NCI-H748 (cell line): ENCODE measurements around the gene NAALADL1.

Source experiments
- DNase-seq: peaks from one replicate; lab custom pipeline; 2025; ENCODE audit not compliant: unreplicated experiment; lab: John Stamatoyannopoulos, UW

Gene NAALADL1

GRCh38 chr11:65083134-65083833 lies 24.9 kb upstream of the NAALADL1 start:
- DNase-seq: no peak

DNA sequence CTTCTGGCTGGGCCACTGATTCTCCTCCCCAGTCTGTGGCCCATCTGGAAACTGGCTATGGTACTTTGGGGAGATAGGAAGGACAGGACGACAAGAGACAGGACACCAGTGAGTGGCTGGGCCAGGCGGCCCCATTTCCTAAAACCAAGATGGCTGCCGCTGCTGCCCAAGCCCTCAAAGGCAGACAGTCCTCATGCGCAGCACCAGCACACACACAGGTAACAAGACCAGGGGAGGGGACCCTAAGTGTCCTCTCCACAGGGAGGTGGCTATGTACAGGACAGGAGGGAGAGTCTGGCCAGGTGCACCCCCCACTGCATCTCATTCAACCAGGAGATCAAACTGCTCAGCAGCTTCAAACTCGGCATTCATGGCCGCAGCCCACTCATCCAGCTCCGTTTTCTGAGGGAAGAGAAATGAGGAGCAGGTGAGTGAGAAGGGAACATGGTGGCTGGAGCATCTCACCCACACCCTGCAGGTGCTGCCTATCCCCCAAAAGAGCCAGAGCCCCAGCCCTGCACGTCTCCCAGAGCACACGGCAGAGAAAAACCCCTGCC lies 20.5 kb upstream of the NAALADL1 start:
- no peak for DNase-seq

- peak; percentile 36 for DNase-seq
Measured at GRCh38 chr11:65078151-65078550, 19.8 kb upstream of the NAALADL1 start.

GRCh38 chr11:65077451-65077850 lies 19.1 kb upstream of the NAALADL1 start:
- no peak for DNase-seq

DNA sequence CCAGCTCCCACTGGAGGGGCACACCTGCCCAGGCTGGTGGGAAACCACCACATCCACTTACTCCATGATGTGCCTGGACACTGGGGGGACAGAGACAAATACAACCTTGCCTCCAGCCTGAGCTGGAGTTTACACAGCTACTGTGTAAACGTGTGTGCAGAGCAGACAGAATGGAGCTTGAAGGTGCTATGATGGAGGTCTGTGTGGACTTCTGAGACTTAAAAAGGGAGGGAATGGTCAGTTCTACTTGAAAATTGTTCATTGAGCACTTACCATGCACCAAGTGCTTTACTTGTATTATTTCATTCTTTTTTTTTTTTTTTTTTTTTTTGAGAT lies 14.2 kb upstream of the NAALADL1 start:
- DNase-seq: no peak

DNA sequence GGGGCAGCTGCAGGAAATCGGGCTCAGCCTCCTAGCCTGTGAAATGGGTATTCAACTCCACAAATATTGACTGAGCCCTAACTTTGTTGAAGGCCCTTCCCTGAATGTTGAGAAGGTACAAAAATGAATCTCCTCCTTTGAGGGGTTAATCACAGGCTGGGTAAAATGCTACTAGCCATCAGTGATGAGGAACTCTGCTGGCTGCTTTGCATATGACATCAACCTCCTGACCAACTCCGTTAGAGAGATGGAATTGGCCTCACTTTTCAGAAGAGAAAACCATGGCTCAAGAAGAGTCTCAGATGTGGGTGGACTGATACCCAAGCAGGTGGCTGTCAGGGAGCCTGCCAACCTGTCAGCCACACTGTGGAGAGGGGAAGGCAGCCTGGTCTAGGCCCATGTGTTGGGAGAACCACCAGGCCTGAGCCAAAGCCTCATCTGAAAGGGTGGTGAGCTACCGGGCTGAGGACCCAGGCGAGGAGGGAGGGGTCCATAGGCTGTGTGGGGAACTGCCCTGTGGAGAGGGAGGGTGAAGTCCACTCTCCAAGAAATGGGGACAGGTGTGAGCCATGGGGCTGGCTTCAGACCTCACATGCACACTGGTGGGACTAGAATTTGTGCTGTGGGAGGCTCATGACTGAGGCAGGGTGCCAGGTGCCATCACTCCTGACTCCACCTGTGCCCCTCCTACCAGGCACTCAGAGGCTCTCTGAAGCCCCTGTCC lies 13.7 kb upstream of the NAALADL1 start:
- DNase-seq: no peak

- no peak for DNase-seq
Measured at GRCh38 chr11:65069217-65069616, 10.9 kb upstream of the NAALADL1 start.

- no peak for DNase-seq
Measured at GRCh38 chr11:65067446-65067845, 9.1 kb upstream of the NAALADL1 start.

DNA sequence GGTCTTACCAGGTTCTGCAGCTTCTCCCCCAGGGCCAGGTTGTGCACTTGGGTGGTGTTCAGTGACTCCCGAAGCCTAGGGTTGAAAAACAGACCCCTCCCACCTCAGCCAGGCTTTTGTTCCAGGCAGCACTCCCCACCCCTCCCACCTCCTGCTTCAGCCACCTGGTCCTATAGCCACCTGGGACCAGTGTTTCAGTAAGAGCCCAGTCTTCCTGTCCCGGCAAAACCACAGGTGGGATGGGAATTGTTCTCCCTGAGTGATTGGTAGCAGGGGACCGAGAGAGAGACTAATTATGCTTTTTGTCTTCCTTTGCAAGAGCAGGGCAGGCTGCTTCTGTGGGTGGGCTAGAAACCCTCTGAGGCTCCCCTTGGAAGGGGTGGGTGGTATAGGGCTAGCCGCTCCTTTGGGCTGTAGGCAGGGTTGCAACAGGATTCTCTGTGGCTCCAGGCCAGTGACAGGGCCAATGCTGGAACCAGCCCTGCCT lies 8.5 kb upstream of the NAALADL1 start:
- DNase-seq: no peak

DNA sequence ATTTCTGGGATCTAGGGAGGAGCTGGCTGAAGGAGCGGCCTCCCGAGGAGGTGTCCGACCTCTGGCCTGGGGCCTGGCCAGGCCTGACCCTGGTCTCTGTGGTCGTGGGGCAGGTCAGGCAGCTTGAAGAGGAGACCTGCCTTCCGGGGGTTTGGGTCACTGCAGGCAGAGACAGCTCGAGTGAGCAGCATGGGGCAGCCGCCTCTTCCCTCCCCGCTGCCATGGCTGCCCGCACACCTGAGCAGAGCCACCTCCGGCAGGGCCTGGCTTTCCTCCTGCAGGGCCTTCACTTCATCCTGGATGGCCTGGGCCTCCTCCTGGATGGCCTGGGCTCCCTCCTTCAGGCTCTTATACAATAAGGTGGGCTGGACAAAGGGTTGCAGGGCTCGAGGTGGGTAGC lies 8.0 kb upstream of the NAALADL1 start:
- DNase-seq: no peak

- no peak for DNase-seq
Measured at GRCh38 chr11:65065851-65066250, 7.5 kb upstream of the NAALADL1 start.

GRCh38 chr11:65064847-65065240 lies 6.5 kb upstream of the NAALADL1 start:
- DNase-seq: no peak

GRCh38 chr11:65063532-65063931 lies 5.2 kb upstream of the NAALADL1 start:
- DNase-seq: no peak

- DNase-seq: peak; percentile 22
Measured at GRCh38 chr11:65060913-65061408, 2.6 kb upstream of the NAALADL1 start.

- DNase-seq: no peak
Measured at GRCh38 chr11:65059959-65060824, 1.8 kb upstream of the NAALADL1 start.

GRCh38 chr11:65059523-65059922 lies 1.2 kb upstream of the NAALADL1 start:
- no peak for DNase-seq

- DNase-seq: no peak
Measured at GRCh38 chr11:65058012-65058411, 341 bp downstream of the NAALADL1 start.

- no peak for DNase-seq
Measured at GRCh38 chr11:65057526-65057925, 827 bp downstream of the NAALADL1 start.

GRCh38 chr11:65056999-65057398 lies 1.4 kb downstream of the NAALADL1 start:
- DNase-seq: no peak

DNA sequence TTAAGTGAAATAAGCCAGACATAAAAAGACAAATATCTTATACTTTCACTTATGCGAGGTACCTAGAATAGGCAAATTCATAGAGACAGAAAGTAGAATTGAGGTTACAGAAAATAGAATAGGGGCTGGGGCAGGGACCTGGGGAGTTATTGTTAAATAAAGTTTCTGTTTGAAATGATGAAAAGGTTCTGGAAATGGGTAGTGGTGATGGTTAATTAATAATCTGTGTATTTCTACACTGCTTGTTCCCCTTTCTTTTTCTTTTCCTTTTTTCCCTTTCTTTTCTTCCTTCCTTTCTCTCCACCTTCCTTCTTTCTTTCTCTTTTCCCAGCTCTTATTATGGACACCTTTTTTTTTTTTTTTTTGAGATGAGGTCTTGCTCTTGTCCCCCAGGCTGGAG lies 2.8 kb downstream of the NAALADL1 start:
- no peak for DNase-seq

DNA sequence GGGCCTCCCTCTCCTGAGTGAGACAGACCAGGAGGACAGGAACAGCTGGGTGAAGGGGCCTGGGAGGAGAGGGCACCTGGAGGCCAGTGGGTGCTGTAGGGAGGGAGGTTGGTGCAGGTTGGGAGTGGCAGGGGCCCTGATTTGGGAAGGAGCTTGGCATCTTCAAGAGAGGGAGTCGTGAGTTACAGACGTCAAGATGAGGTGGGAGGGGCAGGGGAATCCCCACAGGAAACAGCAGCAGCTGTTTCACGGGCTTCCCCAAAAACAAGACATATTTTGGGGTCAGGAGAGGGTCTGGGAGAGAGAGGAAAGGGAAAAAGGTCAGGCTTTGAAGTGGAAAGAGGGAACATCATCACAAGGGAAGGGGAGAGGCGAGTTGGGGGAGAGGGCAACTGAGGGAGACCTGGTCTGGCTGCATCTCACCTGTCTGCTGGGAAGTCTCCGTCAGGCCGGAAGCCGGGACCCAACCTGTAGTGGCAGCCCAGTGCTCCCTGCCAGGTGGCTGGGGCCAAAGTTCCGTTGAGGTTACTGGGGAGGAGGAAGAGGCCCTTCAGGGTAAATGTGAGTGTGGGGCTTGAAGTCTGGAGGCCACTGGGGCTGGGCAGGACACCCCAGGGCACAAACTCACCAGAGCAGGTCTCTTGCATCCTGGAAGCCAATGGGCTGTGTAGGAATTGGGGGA lies 4.4 kb downstream of the NAALADL1 start:
- no peak for DNase-seq
